GM18511 (cell line): ENCODE measurements around the gene KRT5.
"Not testable (repeated sequence)": the region's sequence is repeated elsewhere in the genome, so short reads cannot be mapped to it uniquely, and the experiment has no call there.

Source experiments
- ATAC-seq: cut with Tn5 transposase; IDR thresholded peaks from one replicate; pipeline ENCODE4 v1.9.1; 2021; ENCODE audit warnings: mild to moderate bottlenecking, moderate library complexity; ENCODE audit not compliant: unreplicated experiment

Gene KRT5

DNA sequence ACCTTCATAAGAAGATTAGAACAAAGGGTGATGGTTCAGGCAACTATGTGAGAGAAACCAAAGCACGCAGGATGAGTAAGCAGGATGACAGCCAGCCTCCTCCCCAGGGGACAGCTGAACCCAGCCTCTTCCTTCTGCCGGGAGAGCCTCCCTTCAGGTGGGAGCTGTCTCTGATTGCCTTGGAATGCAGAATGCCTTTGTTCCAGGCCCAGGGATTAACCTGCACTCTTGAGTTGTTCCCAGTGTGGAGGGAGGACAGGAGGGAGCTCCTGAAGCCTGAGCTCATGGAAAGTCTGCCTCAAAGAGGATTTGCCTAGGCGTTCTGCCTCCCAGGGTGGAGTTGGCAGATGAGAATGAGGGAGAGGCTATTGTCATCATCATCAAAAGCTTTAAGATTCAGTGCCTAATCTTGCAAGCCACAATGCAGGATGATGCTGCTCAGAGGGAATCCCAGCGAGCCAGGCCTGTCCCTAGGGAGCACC, 23.6 kb downstream of the KRT5 start:
- no peak for ATAC-seq

- ATAC-seq: no peak
These were observed 24.1 kb downstream of the KRT5 start for GRCh38 chr12:52496054-52496453.

- no peak for ATAC-seq
These were observed 24.8 kb downstream of the KRT5 start for GRCh38 chr12:52495389-52495788.

GRCh38 chr12:52494518-52494917, 25.7 kb downstream of the KRT5 start:
- ATAC-seq: no peak

- ATAC-seq: no peak
These were observed 26.1 kb downstream of the KRT5 start for GRCh38 chr12:52494100-52494499.

DNA sequence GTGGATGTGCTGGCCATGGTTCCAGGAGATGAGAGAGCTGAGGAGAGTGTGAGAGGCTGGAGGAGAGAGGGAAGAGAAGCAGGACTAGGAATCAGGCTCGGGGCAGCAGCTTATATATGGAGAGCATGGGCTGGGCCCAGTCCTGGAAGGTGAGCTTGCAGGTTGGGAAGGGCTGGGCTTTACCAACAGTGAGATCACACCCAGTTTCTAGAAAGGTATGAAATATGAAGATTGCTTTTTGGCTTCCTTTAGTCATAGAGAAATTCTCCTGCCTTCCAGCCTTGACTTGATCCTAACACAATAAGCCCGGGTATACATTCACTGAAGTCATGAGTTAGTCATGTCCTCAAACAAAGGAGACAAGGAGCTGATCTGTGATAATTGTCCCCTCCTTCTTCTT, 27.0 kb downstream of the KRT5 start, which contains the start of gene KRT6A:
Gene KRT6A, minus strand, starts transcription at position 86 of the 400 bp plus-strand sequence. Its CDS starts 69 bp downstream, at position 17.
- ATAC-seq: no peak

DNA sequence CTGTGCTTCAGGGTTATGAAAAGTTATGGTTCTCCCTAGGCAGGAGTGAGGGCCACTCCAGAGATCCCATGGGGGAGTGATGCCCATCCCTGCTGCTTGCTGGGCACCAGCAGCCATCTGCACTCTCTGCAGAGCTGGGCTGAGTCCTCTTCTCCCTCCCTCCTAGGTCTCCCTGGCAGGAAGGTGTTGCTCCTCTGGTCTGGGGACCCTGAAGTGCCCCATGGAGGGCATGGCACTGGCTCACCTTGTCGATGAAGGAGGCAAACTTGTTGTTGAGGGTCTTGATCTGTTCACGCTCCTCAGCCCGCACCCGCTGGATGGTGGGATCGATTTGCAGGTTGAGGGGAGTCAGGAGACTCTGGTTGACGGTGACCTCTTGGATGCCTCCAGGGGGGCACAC, 27.8 kb downstream of the KRT5 start:
- ATAC-seq: not testable (repeated sequence)

GRCh38 chr12:52491495-52491894, 28.7 kb downstream of the KRT5 start:
- ATAC-seq: not testable (repeated sequence)

DNA sequence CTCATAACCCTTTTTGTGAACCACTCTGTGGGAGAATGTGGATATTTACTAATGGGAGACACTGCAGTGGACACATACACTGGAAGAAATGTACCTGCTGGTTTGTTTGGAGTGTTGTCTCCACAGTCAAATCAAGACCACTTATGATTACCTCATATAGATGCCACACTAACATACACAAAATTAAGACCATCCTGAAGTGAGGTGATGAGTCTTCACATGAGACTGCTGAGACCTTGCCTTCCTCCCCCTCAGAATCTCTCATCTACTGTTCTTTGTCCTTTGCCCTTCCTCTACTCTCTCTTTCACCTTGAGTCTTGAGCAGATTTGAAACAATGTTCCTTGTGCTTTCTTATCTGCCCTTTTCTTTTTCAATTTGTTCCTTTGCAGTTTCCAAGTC, 31.5 kb downstream of the KRT5 start:
- ATAC-seq: no peak

DNA sequence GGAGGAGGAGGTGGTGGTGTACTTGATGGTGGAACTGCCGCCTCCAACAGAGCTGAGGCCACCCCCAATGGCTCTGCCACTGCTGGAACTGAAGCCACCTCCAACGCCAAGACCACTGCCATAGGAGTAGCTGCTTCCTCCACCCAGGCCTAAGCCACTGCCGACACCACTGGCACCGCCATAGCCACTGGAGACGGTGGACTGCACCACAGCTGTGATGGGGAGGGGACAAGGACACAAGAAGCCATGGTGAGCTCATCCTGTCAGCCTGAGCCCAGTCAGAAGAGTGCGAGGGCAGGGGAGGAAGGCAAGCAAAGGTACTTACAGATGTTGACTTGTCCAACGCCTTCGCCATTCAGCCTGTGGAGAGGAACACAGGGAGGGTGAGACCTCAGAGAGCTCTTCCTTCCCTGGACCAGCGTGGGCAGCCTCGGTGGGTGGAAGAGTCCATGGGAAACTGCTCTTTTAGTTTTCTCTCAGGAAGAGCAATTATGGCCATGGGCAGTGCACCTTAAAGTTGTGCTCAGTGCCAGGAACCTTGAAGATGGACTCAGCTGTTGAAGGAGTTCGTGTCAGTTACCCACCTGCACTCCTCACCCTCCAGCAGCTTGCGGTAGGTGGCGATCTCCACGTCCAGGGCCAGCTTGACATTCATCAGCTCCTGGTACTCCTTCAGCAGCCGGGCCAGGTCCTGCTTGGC, 32.3 kb downstream of the KRT5 start:
- ATAC-seq: not testable (repeated sequence)

- no peak for ATAC-seq
These were observed 33.0 kb downstream of the KRT5 start for GRCh38 chr12:52487211-52487610.

DNA sequence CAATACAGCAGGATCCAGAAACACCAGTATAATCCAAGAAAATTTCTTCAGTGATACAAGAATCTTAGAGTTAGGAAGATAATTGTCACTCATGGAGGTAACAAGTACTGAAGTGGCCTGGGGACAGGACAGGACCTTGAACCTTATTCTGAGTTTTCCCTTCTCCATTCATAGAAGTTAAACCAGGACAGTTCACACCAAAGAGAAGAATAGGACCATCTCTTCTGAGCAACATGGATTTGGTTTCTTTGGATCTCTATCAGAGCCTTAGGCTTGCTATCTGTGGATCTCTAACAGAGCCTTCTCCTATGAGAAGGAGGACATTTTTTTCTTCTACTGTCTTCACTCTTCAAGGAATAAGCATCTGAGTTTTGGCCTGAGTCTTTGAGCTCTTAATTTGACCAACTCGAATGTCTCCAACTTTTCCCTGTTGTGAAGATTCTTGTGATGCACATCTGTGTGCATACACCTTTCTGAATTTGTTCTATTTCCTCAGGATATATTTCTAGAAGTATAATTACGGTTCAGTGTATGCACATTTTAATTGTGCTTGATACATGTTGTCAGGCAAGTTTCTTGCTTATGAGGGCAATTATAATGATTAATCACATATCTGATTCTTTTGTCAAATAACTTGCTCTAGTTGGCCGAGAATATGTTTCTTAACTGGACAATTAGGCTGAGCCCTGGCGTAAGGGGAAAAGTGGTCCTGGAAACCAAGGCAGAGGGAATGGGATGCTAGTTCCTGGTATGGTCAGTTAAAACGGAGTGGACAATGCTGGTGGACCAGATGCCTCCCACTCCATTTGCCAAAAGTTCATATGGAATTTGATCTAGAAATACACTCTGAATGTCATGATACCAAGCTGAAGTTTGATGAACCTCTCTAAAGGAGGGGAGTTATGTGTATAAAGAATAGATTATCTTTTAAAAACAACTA, 33.8 kb downstream of the KRT5 start:
- no peak for ATAC-seq

- ATAC-seq: no peak
These were observed 40.1 kb downstream of the KRT5 start for GRCh38 chr12:52480073-52480472.

- no peak for ATAC-seq
These were observed 42.5 kb downstream of the KRT5 start for GRCh38 chr12:52477651-52478050.

- no peak for ATAC-seq
These were observed 46.0 kb downstream of the KRT5 start for GRCh38 chr12:52474212-52474611.

- ATAC-seq: no peak
These were observed 46.4 kb downstream of the KRT5 start, which contains the start of gene KRT6C for GRCh38 chr12:52473768-52474167. KRT6C (minus strand) TSS chr12:52473805; CDS start chr12:52473737, 68 bp downstream.

DNA sequence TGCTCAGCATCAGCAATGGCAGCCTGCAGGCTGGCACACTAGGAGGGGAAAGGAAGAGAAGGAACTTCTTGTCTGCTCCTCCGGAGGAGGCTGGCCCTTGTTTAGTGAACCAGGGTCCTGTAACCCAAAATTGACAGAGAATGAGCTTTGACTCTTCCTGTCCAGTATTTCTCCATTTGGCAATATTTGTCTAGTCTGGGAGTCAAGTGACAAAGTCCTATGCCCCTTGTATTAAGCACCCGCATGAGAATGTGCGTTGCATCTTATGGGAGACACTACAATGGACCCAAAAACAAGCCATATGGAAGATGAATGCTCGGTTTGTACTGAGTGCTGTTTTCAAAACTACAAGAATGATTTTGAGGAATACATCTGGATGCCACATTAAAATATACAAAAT, 50.3 kb downstream of the KRT5 start:
- ATAC-seq: no peak

- no peak for ATAC-seq
These were observed 55.3 kb downstream of the KRT5 start for GRCh38 chr12:52464897-52465296.
